ENCODE data around the gene RARB.

The RARB gene

DNA sequence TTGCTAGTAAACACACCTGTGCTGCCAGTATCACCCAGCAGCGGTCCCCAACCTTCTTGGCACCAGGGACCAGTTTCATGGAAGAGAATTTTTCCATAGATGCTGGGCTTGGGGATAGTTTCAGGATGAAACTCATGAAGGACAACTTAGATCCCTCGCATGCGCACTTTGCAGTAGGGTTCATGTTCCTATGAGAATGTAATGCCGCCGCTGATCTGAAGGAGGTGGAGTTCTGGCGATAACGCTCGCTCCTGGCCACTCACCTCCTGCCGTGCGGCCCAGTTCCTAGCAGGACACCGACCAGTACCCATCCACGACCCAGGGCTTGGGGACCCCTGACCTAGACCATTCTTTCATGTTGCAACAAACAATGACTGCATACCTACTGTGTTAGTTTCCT lies 146.9 kb downstream of the RARB start:
- DNase-seq (ENCODE audit: low read depth, low spot score), result no peak

- no peak for DNase-seq (ENCODE audit: low read depth, low spot score)
Observed at GRCh38 chr3:25576146-25576545, 148.1 kb downstream of the RARB start.

DNA sequence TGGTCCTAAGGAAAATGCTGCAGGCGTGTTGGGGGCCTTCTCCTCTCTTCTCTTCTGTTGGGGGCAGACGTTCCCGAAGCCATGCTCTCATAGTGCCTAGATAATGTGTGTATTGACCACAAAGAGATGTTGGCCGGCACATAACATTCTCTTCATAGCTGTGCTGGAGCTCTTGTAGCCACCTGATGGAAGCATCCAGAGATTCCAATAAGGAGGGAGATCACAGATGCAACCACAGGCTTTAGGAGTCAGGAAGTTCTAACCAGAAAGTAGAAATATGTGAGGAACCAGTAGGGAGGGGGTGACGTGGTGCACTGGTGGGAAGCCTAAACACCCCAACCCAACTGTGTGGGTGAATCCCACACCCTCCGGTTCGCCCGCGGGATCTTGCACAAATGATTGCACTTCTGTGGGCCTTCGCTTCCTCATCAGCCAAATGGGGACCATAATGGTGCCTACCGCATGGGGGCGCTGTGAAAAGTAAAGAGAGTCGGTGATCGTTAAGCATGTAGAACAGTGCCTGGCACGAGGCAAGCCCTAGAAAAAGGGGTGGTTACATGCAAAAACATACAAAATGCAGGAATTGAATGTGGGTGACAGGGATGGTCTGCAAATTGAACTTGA lies 148.9 kb downstream of the RARB start:
- DNase-seq (ENCODE audit: low read depth, low spot score), result no peak

DNA sequence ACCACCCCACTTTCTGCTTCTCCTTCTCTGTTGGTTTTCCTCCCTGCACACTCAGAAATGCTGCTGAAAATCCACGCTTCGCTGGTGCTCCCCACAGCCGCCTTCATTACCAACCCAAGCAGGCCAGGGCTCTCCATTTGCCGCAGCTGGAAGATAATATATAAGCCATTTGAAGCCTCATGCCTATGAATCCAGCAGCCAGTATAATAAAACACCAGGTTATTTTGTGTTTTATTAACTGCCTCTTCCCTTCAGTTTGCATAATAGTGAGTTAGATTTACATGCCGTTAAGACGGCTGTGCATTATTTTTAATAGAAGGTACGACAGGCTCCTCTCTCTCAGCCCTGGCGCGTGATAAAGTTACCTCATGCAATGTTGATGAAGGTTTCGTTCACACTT lies 150.0 kb downstream of the RARB start:
- no peak for DNase-seq (ENCODE audit: low read depth, low spot score)

DNA sequence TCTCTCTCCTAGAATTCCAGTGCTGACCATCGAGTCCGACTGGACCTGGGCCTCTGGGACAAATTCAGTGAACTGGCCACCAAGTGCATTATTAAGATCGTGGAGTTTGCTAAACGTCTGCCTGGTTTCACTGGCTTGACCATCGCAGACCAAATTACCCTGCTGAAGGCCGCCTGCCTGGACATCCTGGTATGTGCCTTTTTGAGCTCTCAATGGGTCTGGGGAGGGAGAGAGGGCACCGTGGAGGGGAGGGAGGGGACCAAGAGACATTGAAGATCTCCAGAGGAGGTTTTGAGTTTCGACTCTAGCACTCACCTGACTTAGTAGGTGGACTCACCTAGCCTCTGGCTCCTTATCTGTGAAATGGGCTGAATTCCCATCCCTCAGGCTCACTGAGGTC lies 152.5 kb downstream of the RARB start:
- no peak for DNase-seq (ENCODE audit: low read depth, low spot score)

DNA sequence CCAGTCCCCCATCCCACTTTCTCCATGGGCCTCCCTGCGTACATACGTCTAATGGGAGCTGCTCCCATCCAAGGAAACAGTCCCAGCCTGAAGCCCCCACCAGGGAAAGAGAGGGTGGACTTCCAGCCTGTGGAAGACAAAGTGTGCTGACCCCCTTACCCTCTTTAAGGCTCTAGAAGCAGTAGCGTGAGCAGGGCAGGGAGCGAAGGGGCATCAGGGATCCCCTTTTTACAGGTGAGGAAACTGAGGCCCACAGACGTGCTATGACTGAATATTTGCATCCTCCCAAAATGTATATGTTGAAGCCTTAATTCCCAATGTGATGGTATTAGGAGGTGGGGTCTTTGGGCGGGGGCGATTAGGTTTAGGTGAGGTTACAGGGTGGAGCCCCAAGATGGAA lies 153.3 kb downstream of the RARB start:
- DNase-seq (ENCODE audit: low read depth, low spot score), result no peak

DNA sequence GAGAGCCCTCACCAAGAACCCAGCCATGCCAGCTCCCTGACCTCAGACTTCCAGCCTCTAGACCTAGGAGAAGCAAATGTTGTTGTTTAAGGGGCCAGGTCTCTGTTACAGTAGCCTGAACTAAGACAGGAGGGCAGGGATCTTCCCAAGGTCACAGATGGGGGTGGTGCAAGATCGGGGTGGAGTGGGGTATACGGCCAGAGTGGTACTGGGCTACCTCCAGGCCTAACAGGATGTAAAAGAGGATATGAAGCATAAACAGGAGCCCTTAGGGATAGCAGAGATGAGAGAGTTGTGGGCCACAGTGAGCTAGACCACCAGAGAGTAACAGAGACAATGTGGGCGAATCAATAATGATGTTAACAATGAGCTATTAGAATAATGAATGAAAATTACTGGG lies 153.8 kb downstream of the RARB start:
- DNase-seq (ENCODE audit: low read depth, low spot score), result no peak

GRCh38 chr3:25582242-25582641 lies 154.2 kb downstream of the RARB start:
- no peak for DNase-seq (ENCODE audit: low read depth, low spot score)

DNA sequence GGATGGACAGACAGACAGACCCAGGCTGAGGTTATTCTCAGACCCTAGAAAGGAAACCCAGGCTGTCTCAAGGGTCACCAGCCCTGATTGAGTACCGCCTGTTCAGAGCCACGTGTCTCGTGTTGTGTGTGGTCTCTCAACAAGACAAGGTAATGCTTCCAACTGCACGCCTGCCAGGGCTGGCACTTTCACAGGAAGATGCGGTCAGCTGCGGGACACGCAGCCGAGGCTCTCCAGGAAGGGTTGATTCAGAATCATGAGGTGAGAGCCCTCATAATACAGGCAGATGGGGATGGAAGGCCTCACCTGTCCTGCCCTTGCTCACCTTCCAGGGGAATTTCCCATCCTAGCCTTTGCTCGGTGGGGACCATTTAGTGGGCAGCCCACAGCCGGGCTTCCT lies 155.3 kb downstream of the RARB start:
- DNase-seq (ENCODE audit: low read depth, low spot score), result no peak

DNA sequence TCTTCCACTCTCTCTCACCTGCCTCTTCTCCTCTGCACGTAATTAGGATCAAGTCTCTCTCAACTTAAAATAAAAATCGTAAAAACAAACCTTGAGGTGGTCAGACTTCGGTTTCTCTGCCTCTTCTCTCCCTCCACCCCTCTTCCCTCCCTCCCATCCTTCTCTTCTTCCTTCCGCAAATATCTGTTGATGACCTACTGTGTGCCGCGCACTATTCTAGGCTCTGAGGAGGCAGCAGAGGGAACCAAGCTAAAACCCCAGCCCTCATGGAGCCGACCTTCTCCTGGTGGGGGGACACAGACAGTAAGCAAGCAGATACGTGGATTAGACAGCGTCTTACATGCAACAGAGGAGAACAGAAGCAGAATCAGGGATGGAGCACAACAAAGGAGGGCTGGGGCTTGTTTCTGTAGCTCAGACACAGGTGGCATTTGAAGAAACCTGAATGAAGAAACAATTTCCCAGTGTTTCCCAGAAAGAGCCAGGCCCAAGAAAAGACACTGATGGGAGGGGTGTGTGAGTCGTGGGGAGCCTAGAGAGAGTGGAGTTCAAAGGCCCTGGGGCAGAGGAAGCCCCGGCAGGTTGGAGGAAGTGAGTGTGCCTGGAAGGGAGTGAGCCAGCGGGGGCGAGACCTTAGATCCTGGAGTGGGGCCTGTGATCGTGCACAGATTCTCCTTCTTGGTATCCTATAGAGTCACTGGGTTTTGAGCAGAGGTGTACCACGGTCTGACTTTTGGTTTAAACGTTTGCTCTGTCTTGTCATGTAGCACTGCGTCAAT lies 156.1 kb downstream of the RARB start:
- DNase-seq (ENCODE audit: low read depth, low spot score), result no peak

GRCh38 chr3:25585361-25586166 lies 157.5 kb downstream of the RARB start:
- DNase-seq (ENCODE audit: low read depth, low spot score), result no peak

GRCh38 chr3:25586167-25586505 lies 158.1 kb downstream of the RARB start:
- no peak for DNase-seq (ENCODE audit: low read depth, low spot score)

DNA sequence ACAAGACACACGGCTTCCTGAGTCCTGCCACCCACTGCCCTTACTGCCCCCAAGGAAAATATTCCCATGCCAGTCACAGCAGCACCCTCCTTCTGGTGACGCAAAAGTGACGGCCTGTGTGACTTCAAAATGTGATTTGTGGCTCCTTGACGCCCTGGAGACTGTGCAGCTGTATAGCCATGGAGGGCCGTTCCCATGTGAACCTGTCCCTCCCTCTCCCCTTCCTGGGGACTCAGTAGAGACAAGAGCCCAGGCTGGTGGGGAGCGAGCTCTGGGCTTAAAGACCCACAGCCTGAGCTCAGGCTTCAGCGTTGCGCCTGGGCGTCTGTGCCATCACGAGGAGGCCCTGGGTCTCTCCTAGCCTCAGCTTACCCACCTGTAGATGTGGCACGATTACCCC lies 158.5 kb downstream of the RARB start:
- DNase-seq (ENCODE audit: low read depth, low spot score), result no peak

DNA sequence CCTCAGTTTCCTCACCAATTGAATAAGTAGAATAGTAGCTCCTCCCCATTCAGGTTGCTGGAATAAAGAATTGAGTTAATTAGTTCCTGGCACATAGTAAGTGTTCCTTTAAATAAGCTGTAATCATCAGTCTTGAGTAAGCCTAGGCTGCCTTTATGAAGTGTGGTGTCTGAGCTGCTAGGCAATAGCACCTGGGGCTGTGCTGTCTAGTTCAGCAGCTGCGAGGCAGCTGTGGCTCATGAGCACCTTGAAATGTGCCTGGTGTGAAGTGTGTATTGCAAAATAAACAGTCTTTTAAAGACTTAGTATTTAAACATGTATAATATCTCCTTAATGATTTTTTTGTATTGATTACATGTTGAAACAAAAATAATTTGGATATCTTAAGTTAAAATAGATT lies 159.0 kb downstream of the RARB start:
- DNase-seq (ENCODE audit: low read depth, low spot score), result no peak

- DNase-seq (ENCODE audit: low read depth, low spot score), result no peak
Observed at GRCh38 chr3:25587526-25587925, 159.5 kb downstream of the RARB start.

- no peak for DNase-seq (ENCODE audit: low read depth, low spot score)
Observed at GRCh38 chr3:25587975-25588374, 159.9 kb downstream of the RARB start.

GRCh38 chr3:25588441-25589103 lies 160.5 kb downstream of the RARB start:
- no peak for DNase-seq (ENCODE audit: low read depth, low spot score)

GRCh38 chr3:25589104-25589782 lies 161.2 kb downstream of the RARB start:
- no peak for DNase-seq (ENCODE audit: low read depth, low spot score)

DNA sequence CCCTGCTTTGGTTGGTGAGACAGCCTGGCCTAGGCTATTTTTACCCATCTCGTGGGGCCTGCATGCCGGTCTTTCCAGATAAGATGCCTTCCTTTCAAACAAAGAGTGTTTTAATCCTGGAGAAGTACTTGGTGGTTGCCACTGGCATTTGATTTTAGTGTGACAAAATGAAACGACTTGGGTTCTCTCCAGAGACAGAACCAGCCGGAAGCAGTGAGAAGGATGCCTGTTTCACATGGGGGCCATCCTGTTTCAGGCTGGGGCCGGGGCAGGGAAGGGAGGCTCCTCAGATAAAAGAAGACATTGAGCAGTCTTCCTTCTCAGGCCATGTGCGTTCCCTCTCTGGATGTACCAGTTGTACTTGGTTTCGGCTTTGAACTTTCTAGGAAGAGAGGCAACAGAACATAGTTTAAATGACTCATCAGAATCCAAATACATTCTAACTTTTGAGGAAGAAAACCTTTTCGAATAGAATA lies 161.8 kb downstream of the RARB start:
- no peak for DNase-seq (ENCODE audit: low read depth, low spot score)

- peak; percentile 65 for DNase-seq (ENCODE audit: low read depth, low spot score)
Observed at GRCh38 chr3:25592510-25592968, 164.5 kb downstream of the RARB start.

- no peak for DNase-seq (ENCODE audit: low read depth, low spot score)
Observed at GRCh38 chr3:25593001-25593400, 164.9 kb downstream of the RARB start.
